CD4-positive, CD25-positive, alpha-beta regulatory T cell (primary cell): ENCODE measurements around the gene DIPK1A. TPM values are rescaled to one million over a fixed set of nuclear protein-coding genes. Genes with fewer than 3 reads are reported as not detected.
A peak's percentile ranks its signal among the peaks of the same experiment; 100 is the strongest.

Experiments used
- ATAC-seq, 2 donors: fragments of 150-1000 bp; cut with Tn5 transposase; one replicate each; pipeline ENCODE4 v1.10.0; 2021; ENCODE audit warnings: low read depth in 2 of 2, moderate number of reproducible peaks in 2 of 2, moderate library complexity in 1 of 2
- DNase-seq, 3 donors: peaks; one replicate each; pipeline versions ENCODE4 v3.0.0 to v3.0.0-alpha.2; 2012 to 2022; ENCODE audit warnings: mixed read lengths in 1 of 3
- H3K27ac ChIP-seq: one replicate; pipeline ENCODE4 v1.7.0; 2013; ENCODE audit warnings: mild to moderate bottlenecking, low read length; ENCODE audit not compliant: insufficient read depth, poor library complexity, severe bottlenecking
- H3K27me3 ChIP-seq: one replicate; pipeline ENCODE4 v1.7.0; 2013; ENCODE audit warnings: low read length; ENCODE audit not compliant: control insufficient read depth, insufficient read depth
- H3K36me3 ChIP-seq: one replicate; pipeline ENCODE4 v1.7.0; 2013; ENCODE audit warnings: mild to moderate bottlenecking, low read length, moderate library complexity; ENCODE audit not compliant: control insufficient read depth, insufficient read depth
- H3K4me1 ChIP-seq: 2 replicates; pipeline ENCODE4 v1.7.0; 2013; ENCODE audit warnings: mild to moderate bottlenecking, low read length; ENCODE audit not compliant: insufficient read depth, control insufficient read depth, poor library complexity, severe bottlenecking
- H3K4me3 ChIP-seq: one replicate; pipeline ENCODE4 v1.7.0; 2013; ENCODE audit warnings: low read depth, mild to moderate bottlenecking, low read length, moderate library complexity
- H3K9me3 ChIP-seq, 2 experiments: 1 replicate in 1 of 2; 2 replicates in 1 of 2; pipeline ENCODE4 v1.7.0; 2013; ENCODE audit warnings: low read length in 2 of 2, mild to moderate bottlenecking in 1 of 2, moderate library complexity in 1 of 2; ENCODE audit not compliant: control insufficient read depth in 2 of 2
- H3K27ac Mint-ChIP-seq, 3 donors: one replicate each; pipeline ENCODE4 v1.8.0; 2020 to 2022; ENCODE audit warnings: mild to moderate bottlenecking in 3 of 3, mixed read lengths in 3 of 3, moderate library complexity in 2 of 3
- H3K27me3 Mint-ChIP-seq: one replicate; pipeline ENCODE4 v1.8.0; 2022; ENCODE audit warnings: mild to moderate bottlenecking, mixed read lengths
- H3K36me3 Mint-ChIP-seq: one replicate; pipeline ENCODE4 v1.8.0; 2020; ENCODE audit warnings: mixed read lengths
- H3K4me1 Mint-ChIP-seq, 4 donors: one replicate each; pipeline ENCODE4 v1.8.0; 2020 to 2022; ENCODE audit warnings: mixed read lengths in 4 of 4, mild to moderate bottlenecking in 1 of 4
- H3K4me3 Mint-ChIP-seq, 4 donors: one replicate each; pipeline ENCODE4 v1.8.0; 2020 to 2022; ENCODE audit warnings: mild to moderate bottlenecking in 4 of 4, mixed read lengths in 4 of 4, moderate library complexity in 3 of 4
- H3K9me3 Mint-ChIP-seq, 7 donors: one replicate each; pipeline ENCODE4 v1.8.0; 2020 to 2022; ENCODE audit warnings: mixed read lengths in 7 of 7, mild to moderate bottlenecking in 3 of 7, moderate library complexity in 2 of 7
- polyA plus RNA-seq, 4 donors: library from polyadenylated mRNA; unstranded; fragments of 300-500 nt; fragmentation: Illumina TruSeq; gene quantifications; one replicate each; pipeline ENCODE4 v1.2.3, GENCODE V29; 2021
- total RNA-seq: library from RNA; stranded (reverse); gene quantifications from one replicate; pipeline ENCODE4 v1.2.3, GENCODE V29; 2022

The DIPK1A gene
- total and polyA plus RNA-seq, 5 donors from 2014 or later: 10.9 to 19.6 (median 14.7) TPM

DNA sequence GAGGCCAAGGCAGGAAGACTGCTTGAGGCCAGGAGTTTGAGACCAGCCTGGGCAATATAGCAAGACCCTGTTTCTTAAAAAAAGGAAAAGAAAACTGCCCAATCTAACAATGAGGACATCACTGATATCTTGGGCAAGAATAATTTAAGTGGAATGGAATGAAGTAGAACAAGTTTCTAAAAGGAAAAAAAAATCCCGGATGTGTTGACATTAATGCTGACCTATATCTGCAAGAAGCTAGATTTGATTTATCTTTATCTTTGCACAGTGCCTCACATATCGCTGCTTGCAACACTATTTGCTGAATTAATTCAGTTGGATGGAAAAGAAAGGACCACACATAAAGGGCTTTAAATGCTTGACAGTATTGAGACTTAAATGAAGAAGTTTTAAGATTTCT, 27.8 kb downstream of the DIPK1A start:
- no peaks in the 10 kb centered on the region for H3K9me3 Mint-ChIP-seq
- no peaks in the 10 kb centered on the region for H3K27me3 ChIP-seq
- no peak overlapping the region for H3K4me3 ChIP-seq
- H3K9me3 ChIP-seq: no peaks in the 10 kb centered on the region
- no peak for ATAC-seq
- H3K4me1 Mint-ChIP-seq: peaks cover 28 to 71% (median 61%) of the 10 kb centered on the region in 4 donors
- DNase-seq: no peak
- H3K27me3 Mint-ChIP-seq: no peaks in the 10 kb centered on the region
- peaks cover 21% of the 10 kb centered on the region for H3K4me1 ChIP-seq
- H3K36me3 ChIP-seq: no peaks in the 10 kb centered on the region
- H3K27ac ChIP-seq: no peak overlapping the region
- peak overlapping the region in 1 of 3 donors; percentile 26 for H3K27ac Mint-ChIP-seq
- H3K4me3 Mint-ChIP-seq: no peak overlapping the region
- peaks cover 9% of the 10 kb centered on the region for H3K36me3 Mint-ChIP-seq

DNA sequence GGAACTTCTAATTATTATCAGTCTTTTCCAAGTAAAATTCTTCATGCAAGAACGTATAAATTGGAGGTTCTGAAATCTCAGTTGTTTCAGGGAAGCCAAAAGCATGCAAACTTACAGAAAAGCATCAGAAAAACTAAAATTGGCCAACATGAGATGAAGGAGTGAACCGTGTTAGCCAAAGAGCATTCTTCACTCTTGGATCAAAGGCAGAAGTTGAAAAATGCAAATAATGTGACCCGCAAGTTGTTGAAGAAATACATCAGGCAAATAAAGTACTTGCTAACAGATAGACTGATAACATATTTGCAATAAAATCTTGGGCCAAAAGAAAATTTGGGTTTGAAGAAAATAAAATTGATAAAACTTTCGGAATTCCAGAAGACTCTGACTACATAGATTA, 29.6 kb downstream of the DIPK1A start:
- no peaks in the 10 kb centered on the region for H3K27me3 Mint-ChIP-seq
- no peak overlapping the region for H3K4me3 Mint-ChIP-seq
- DNase-seq (no peak), ATAC-seq (no peak)
- no peaks in the 10 kb centered on the region for H3K9me3 Mint-ChIP-seq
- Histone ChIP-seq H3K4me3 (no peak overlapping the region), H3K27ac (no peak overlapping the region), H3K36me3 (no peaks in the 10 kb centered on the region), H3K9me3 (no peaks in the 10 kb centered on the region), H3K4me1 (peaks cover 21% of the 10 kb centered on the region), H3K27me3 (no peaks in the 10 kb centered on the region)
- no peak overlapping the region for H3K27ac Mint-ChIP-seq
- H3K36me3 Mint-ChIP-seq: peaks cover 9% of the 10 kb centered on the region
- peaks cover 39 to 65% (median 54%) of the 10 kb centered on the region in 4 donors for H3K4me1 Mint-ChIP-seq

DNA sequence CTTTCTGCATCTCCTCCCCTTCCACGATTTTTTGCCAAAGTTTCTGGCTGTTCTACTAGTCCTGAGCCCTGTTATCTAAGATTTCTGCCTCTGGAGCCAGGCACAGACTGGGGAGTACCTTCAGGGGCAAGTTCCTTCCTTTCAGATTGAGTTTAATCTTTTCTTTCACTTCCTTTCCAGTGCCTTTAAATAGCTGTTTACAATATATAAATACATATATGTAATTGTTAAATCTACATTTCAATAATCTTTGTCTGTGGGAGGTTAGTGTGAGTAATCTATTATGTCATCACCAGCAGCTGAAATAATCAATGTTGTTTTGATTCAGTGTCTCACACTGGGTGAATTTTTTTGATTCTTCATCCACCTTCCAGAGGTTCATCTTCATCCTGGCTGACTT, 31.8 kb downstream of the DIPK1A start:
- Histone ChIP-seq H3K9me3 (no peaks in the 10 kb centered on the region), H3K27me3 (no peaks in the 10 kb centered on the region), H3K27ac (no peak overlapping the region), H3K4me3 (no peak overlapping the region), H3K36me3 (no peaks in the 10 kb centered on the region), H3K4me1 (peaks cover 15% of the 10 kb centered on the region)
- H3K9me3 Mint-ChIP-seq: no peaks in the 10 kb centered on the region
- H3K27me3 Mint-ChIP-seq: no peaks in the 10 kb centered on the region
- H3K27ac Mint-ChIP-seq: peak overlapping the region in 2 of 3 donors; percentile 76 to 88
- peaks cover 9% of the 10 kb centered on the region for H3K36me3 Mint-ChIP-seq
- DNase-seq: no peak
- peaks cover 38 to 48% (median 45%) of the 10 kb centered on the region in 4 donors for H3K4me1 Mint-ChIP-seq
- peak overlapping the region in 1 of 4 donors; percentile 15 for H3K4me3 Mint-ChIP-seq
- ATAC-seq: no peak

DNA sequence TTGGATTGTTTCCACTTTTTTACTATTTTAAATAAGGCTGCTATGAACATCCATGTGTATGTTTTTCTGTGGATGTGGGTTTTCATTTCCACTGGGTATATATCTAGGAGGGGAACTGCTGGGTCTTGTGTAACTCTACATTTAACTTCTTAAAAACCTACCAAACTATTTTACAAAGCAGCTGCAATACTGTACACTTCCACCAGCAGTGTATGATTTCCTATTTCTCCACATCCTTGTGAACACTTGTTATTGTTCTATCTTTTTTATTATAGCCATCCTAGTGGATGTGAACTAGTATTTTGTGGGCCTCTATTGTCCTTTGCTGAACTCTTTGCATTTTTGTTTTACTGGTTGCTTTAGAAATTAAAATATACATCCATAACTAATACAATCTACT, 33.4 kb downstream of the DIPK1A start:
- Mint-ChIP-seq H3K4me1 (peaks cover 35 to 40% (median 38%) of the 10 kb centered on the region in 4 donors), H3K4me3 (no peak overlapping the region)
- no peak overlapping the region for H3K4me3 ChIP-seq

DNA sequence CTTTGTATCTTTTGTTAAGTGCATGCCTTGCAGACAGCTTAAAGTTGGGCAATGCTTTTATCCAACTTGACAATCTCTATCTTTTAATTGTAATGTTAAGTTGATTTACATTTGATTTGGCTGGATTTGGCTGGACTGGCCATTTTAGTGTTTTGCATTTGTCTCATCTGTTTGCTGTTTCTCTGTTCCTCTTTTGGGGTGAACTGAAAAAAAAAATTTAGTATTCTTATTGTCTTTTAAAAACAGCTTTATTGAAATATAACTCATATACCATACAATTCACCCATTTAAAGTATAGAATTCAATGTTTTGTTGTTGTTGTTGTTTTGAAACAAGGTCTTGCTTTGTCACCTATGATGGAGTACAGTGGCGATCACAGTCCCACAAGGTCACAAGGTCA, 34.4 kb downstream of the DIPK1A start:
- peak overlapping the region in 1 of 3 donors; percentile 74 for H3K27ac Mint-ChIP-seq

More for the DNA sequence above, 33.4 kb downstream of the DIPK1A start:
- H3K9me3 ChIP-seq: no peaks in the 10 kb centered on the region
- H3K27me3 ChIP-seq: no peaks in the 10 kb centered on the region
- Mint-ChIP-seq H3K36me3 (peaks cover 11% of the 10 kb centered on the region), H3K27me3 (no peaks in the 10 kb centered on the region), H3K27ac (no peak overlapping the region), H3K9me3 (no peaks in the 10 kb centered on the region)
- peaks cover 12% of the 10 kb centered on the region for H3K4me1 ChIP-seq
- ATAC-seq (no peak), DNase-seq (no peak)
- H3K27ac ChIP-seq: no peak overlapping the region
- no peaks in the 10 kb centered on the region for H3K36me3 ChIP-seq

DNA sequence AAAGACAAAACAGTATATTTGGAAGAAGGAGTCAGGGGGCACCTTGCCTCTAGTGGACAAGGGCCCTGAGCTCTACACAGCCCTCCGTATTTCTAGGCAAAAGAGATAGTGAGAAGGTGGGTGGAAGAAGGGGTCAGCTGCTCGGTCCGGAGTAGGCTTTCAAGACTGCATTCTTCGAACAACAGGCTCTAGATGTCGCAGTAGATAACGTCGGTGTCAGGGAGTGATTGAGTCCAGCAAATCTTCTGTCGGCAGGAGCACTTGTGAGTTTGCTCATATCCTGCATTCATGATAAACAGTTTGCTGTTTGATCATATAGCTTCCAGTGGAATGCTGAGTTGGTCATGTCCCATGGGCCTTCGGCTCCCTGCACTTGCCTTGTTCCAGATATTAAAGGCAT, 36.8 kb downstream of the DIPK1A start:
- Histone ChIP-seq H3K4me3 (no peak overlapping the region), H3K9me3 (no peaks in the 10 kb centered on the region), H3K27me3 (no peaks in the 10 kb centered on the region), H3K4me1 (peaks cover 3% of the 10 kb centered on the region), H3K36me3 (peaks cover 10% of the 10 kb centered on the region), H3K27ac (no peak overlapping the region)
- DNase-seq (no peak), ATAC-seq (no peak)
- Mint-ChIP-seq H3K27ac (no peak overlapping the region), H3K9me3 (peaks cover 0 to 6% (median 0%) of the 10 kb centered on the region in 7 donors), H3K36me3 (peaks cover 25% of the 10 kb centered on the region), H3K27me3 (no peaks in the 10 kb centered on the region), H3K4me1 (peaks cover 12 to 34% (median 21%) of the 10 kb centered on the region in 4 donors), H3K4me3 (no peak overlapping the region)

More for the DNA sequence above, 34.4 kb downstream of the DIPK1A start:
- Histone ChIP-seq H3K27me3 (no peaks in the 10 kb centered on the region), H3K36me3 (no peaks in the 10 kb centered on the region), H3K4me3 (no peak overlapping the region), H3K4me1 (peaks cover 12% of the 10 kb centered on the region), H3K9me3 (no peaks in the 10 kb centered on the region), H3K27ac (no peak overlapping the region)
- ATAC-seq (no peak), DNase-seq (no peak)
- H3K36me3 Mint-ChIP-seq: peaks cover 13% of the 10 kb centered on the region
- no peaks in the 10 kb centered on the region for H3K9me3 Mint-ChIP-seq
- H3K27me3 Mint-ChIP-seq: no peaks in the 10 kb centered on the region
- H3K4me3 Mint-ChIP-seq: no peak overlapping the region
- H3K4me1 Mint-ChIP-seq: peaks cover 30 to 39% (median 36%) of the 10 kb centered on the region in 4 donors

DNA sequence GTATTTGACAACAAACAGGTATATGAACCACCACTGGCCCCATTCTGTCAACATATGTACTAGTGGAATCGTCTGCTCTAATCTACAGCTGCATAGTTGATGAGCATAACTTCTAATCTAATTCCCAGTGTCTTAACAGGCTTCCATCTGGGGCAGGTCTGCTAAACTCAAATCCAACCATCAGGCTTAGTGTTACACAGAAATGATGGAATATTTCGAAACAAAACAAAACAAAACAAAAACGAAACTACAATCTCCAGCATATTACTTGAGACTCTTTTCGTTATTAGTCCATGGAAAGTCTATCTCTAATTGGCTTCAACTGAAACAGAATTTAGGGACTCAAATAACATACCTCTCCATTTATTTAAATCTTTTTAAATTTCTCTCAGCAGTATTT, 37.6 kb downstream of the DIPK1A start:
- Histone ChIP-seq H3K27me3 (no peaks in the 10 kb centered on the region), H3K27ac (no peak overlapping the region), H3K9me3 (no peaks in the 10 kb centered on the region), H3K4me1 (no peaks in the 10 kb centered on the region), H3K4me3 (no peak overlapping the region), H3K36me3 (peaks cover 10% of the 10 kb centered on the region)
- Mint-ChIP-seq H3K27ac (no peak overlapping the region), H3K9me3 (peaks cover 0 to 6% (median 0%) of the 10 kb centered on the region in 7 donors), H3K27me3 (no peaks in the 10 kb centered on the region), H3K4me1 (peaks cover 8 to 31% (median 19%) of the 10 kb centered on the region in 4 donors), H3K36me3 (peaks cover 19% of the 10 kb centered on the region), H3K4me3 (no peak overlapping the region)
- no peak for ATAC-seq
- no peak for DNase-seq

DNA sequence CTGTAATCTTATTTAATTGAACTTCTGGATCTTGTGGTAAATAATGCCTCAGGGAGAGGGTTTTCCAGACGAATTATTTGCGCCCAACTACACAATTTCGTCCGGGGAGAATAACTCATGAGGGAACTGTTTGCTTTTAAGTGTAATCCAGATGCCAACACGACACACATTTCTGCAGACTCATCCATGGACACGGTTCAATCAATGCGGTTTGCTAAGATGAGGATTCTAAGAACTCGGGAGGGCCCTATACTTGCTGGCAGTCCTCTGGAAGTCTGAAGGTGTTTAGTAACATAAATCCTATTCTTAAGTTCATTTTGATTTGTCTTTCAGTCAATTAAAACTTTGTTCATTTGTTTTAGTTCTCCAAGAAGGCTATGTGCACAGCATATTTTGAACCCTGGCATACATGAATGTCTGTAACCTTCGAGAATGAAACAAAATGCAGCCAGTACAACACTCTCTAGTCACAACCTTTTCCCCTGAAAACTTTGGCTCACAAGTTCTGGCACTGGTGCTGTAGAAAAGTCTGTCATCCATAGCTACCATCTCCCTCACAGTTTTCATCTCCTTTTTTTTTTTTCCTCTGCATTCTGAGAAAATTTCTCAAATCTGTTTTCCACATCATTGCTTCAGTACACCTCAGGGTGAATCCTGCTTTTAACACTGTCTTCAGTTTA, 38.8 kb downstream of the DIPK1A start:
- Mint-ChIP-seq H3K27ac (no peak overlapping the region), H3K9me3 (peaks cover 0 to 6% (median 0%) of the 10 kb centered on the region in 7 donors), H3K27me3 (no peaks in the 10 kb centered on the region), H3K4me3 (no peak overlapping the region), H3K4me1 (peaks cover 4 to 29% (median 13%) of the 10 kb centered on the region in 4 donors), H3K36me3 (peaks cover 19% of the 10 kb centered on the region)
- no peaks in the 10 kb centered on the region for H3K4me1 ChIP-seq
- no peak overlapping the region for H3K27ac ChIP-seq
- DNase-seq (no peak), ATAC-seq (no peak)
- no peak overlapping the region for H3K4me3 ChIP-seq
- peaks cover 10% of the 10 kb centered on the region for H3K36me3 ChIP-seq
- H3K27me3 ChIP-seq: no peaks in the 10 kb centered on the region
- no peaks in the 10 kb centered on the region for H3K9me3 ChIP-seq
